ENCODE results near the gene SH3PXD2A. TPM values are rescaled to one million over a fixed set of nuclear protein-coding genes. Genes with fewer than 3 reads are reported as not detected.
A peak's percentile ranks its signal among the peaks of the same experiment; 100 is the strongest.

The SH3PXD2A gene
- total RNA-seq, 1 experiment from 2014 or later = 4.5 TPM

- no peak overlapping the region for H3K9ac ChIP-seq (ENCODE audit: extremely low read depth, insufficient read length, low read length)
- H3T11ph ChIP-seq (ENCODE audit: low read length) = no peak overlapping the region
- peak overlapping the region in 1 of 3 experiments; percentile 81; a peak in 1 of 7 replicates for H3K27ac Mint-ChIP-seq
- H3K27ac ChIP-seq (ENCODE audit: insufficient read length, low read depth, low read length) = no peak overlapping the region
- peak overlapping the region; percentile 13 for H3K18ac ChIP-seq (ENCODE audit: insufficient read length, low read depth, low read length)
- no peak overlapping the region for H2BK15ac ChIP-seq (ENCODE audit: low read depth, low read length)
- H3K27me3 Mint-ChIP-seq (ENCODE audit: low read depth) = peaks cover 9% of the 10 kb centered on the region
- no peaks in the 10 kb centered on the region for H3K36me3 Mint-ChIP-seq (ENCODE audit: insufficient read depth in 1 of 3, low read depth in 3 of 3)
- H2BK120ac ChIP-seq (ENCODE audit: low read depth, low read length, poor library complexity, severe bottlenecking) = no peak overlapping the region
- DNase-seq = no peak
- H3K4me1 Mint-ChIP-seq = peaks cover 43 to 54% of the 10 kb centered on the region in 2 experiments
- no peaks in the 10 kb centered on the region for H3K79me1 ChIP-seq (ENCODE audit: insufficient read depth, low read depth, low read length, poor library complexity, severe bottlenecking)
- no peak overlapping the region for H2BK12ac ChIP-seq (ENCODE audit: insufficient read length, low read depth, low read length)
- H4K91ac ChIP-seq (ENCODE audit: insufficient read length, low read depth, low read length) = no peak overlapping the region
- no peak overlapping the region for H2AK5ac ChIP-seq (ENCODE audit: insufficient read length, low read length)
- H3K4me3 Mint-ChIP-seq = no peak overlapping the region; a peak in 2 of 5 replicates
- no CpG with 5 or more reads among the region's 9 CpGs for WGBS (ENCODE audit: extremely low coverage, insufficient read length, low lambda C conversion rate)
- H3K56ac ChIP-seq (ENCODE audit: insufficient read length, low read depth, low read length) = no peak overlapping the region
- H3K9me3 ChIP-seq (ENCODE audit: control insufficient read depth, low read depth, low read length) = no peaks in the 10 kb centered on the region
- no peaks in the 10 kb centered on the region for H3K23me2 ChIP-seq (ENCODE audit: insufficient read length, low read depth, low read length, poor library complexity, severe bottlenecking)
- H2AFZ ChIP-seq (ENCODE audit: low read length) = no peak overlapping the region
- no peaks in the 10 kb centered on the region for H3K9me3 Mint-ChIP-seq
- peaks cover 20% of the 10 kb centered on the region; the same call in 1 of the 2 replicates for H3K4me1 ChIP-seq (ENCODE audit: insufficient read depth, low read length)
- no peak overlapping the region for H2BK5ac ChIP-seq (ENCODE audit: insufficient read length, low read length)
- H2BK20ac ChIP-seq (ENCODE audit: low read depth, low read length, poor library complexity, severe bottlenecking) = no peak overlapping the region
- H4K8ac ChIP-seq (replicated peaks; ENCODE audit: insufficient read length, low read depth, low read length) = no peak overlapping the region
- H4K5ac ChIP-seq (ENCODE audit: insufficient read length, low read depth, low read length) = no peak overlapping the region
- no peak overlapping the region; the same call in 1 of the 2 replicates for H3K14ac ChIP-seq (ENCODE audit: insufficient read depth, low read length)
- H3K27me3 ChIP-seq (ENCODE audit: insufficient read depth, low read length) = no peaks in the 10 kb centered on the region
- no peak overlapping the region for H3K4ac ChIP-seq (ENCODE audit: low read depth, low read length)
- no peak for TF ChIP-seq CTCF (conservative IDR thresholded peaks at IDR 0.05)
- no peak overlapping the region for H3K4me2 ChIP-seq (ENCODE audit: insufficient read depth, insufficient read length, low read length)
- H3K23ac ChIP-seq (ENCODE audit: insufficient read length, low read depth, low read length) = no peak overlapping the region
- no peaks in the 10 kb centered on the region for H3K79me2 ChIP-seq (ENCODE audit: insufficient read depth, low read length)
- no peaks in the 10 kb centered on the region for H4K20me1 ChIP-seq (ENCODE audit: control insufficient read depth, insufficient read depth, insufficient read length)
Measured at GRCh38 chr10:103839519-103839871, 15.9 kb downstream of the SH3PXD2A start.

Data from H9 (cell line).